H1 (cell line): ENCODE results near the gene PRKAR1B. TPM values are rescaled to one million over a fixed set of nuclear protein-coding genes. Genes with fewer than 3 reads are reported as not detected.

Experiments
- CHD2 ChIP-seq: IDR thresholded peaks from 2 replicates; pipeline ENCODE4 v1.6.1; 2012; ENCODE audit warnings: low read length, improper control_type of control experiment
- SIX5 ChIP-seq: IDR thresholded peaks from 2 replicates; pipeline ENCODE4 v1.6.1; 2011; ENCODE audit warnings: mild to moderate bottlenecking, low read depth, low read length
- TAF1 ChIP-seq: IDR thresholded peaks from 2 replicates; pipeline ENCODE4 v1.6.1; 2011; ENCODE audit warnings: mild to moderate bottlenecking, low read depth, low read length
- TBP ChIP-seq: IDR thresholded peaks from 2 replicates; pipeline ENCODE4 v1.6.1; 2011; ENCODE audit warnings: low read depth, low read length, improper control_type of control experiment
- polyA plus RNA-seq, 7 experiments: library from polyadenylated mRNA; depleted of rRNA in 3 of 7; stranded (reverse) in 5 of 7; unstranded in 2 of 7; fragments of >200 nt in 5 of 7; fragments of 200-250 nt in 2 of 7; gene quantifications; 1 replicate in 5 of 7; 2 replicates in 1 of 7; 4 replicates in 1 of 7; pipeline versions ENCODE4 v1.2.1 to v1.2.3, GENCODE V29; 2011 to 2013; ENCODE audit warnings: missing spikeins in 2 of 7, mixed read lengths in 2 of 7
- total RNA-seq: library from RNA; stranded (reverse); fragmentation: NEBNext Ultra II Directional; extraction: Animal tissue kit (Norgen Biotek cat#: 25700); gene quantifications from 2 replicates; pipeline ENCODE4 v1.2.1, GENCODE V29; 2021
- TF ChIP-seq, protein P1 (sequence below): IDR thresholded peaks from 2 replicates; pipeline ENCODE4 v1.6.1; 2012; ENCODE audit warnings: inconsistent platforms

The PRKAR1B gene
- total and polyA plus RNA-seq, 2 of the 8 experiments (the other 6 are each of a cell fraction or from before 2014, with no cell fraction given) = 12.3 to 55.7 TPM

DNA sequence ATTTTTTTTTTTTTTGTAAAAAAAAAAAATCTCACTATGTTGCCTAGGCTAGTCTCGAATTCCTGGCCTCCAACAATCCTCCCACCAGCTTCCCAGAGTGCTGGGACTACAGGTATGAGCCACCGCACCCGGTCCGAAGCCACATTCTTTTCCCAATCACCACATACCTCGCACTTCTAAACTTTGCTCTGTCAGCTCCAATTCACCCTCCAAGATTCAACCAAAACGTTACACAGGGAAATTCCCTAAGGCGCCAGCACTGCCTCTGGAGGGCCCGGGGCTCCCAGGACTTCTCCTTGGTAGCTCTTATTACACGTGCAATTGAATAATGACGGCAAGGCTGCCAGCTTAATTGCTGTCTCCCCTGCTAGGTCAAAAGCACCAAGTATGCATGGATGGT lies 10.9 kb downstream of the PRKAR1B start (continued):
- TF ChIP-seq SIX5 (no peak), TBP (no peak), TAF1 (no peak), CHD2 (no peak)
- TF ChIP-seq, protein P1, sequence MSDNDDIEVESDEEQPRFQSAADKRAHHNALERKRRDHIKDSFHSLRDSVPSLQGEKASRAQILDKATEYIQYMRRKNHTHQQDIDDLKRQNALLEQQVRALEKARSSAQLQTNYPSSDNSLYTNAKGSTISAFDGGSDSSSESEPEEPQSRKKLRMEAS = no peak
